GM12865 (cell line): ENCODE data around the gene OR2AK2.

ENCODE experiments used
- DNase-seq: peaks from one replicate; pipeline ENCODE4 v3.0.0; 2010; ENCODE audit warnings: low read depth
- H3K4me3 ChIP-seq: 2 replicates; pipeline ENCODE4 v1.5.1; 2011; ENCODE audit warnings: mild to moderate bottlenecking, low read depth, low read length, control low read depth
- CTCF ChIP-seq: IDR thresholded peaks from 2 replicates; pipeline ENCODE4 v1.5.1; 2011; ENCODE audit warnings: low read length, control low read depth, low read depth, inconsistent platforms; ENCODE audit not compliant: insufficient read depth; ENCODE audit errors: missing control alignments

The OR2AK2 gene

DNA sequence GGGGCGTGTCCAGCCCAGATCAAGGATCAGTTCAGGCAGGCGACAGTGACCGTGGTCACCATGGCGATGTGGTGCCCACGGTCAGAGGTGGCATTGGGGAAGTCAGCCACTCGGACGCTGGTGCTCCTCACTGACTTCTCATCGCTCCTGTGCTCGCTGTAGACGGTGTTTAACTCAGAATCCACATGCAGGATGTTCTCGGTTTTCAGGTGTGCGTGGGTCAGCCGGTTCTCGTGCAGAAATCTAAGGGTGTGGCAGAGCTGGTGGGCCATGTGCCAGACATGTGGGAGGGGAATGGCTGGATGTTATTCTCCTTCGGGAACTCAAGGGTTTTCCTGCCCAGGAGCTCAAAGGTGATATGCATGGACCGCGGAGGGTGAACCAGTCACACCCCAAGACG is 28.6 kb upstream of the OR2AK2 start:
- DNase-seq, result no peak
- no peak for TF ChIP-seq CTCF
- no peak overlapping the region for H3K4me3 ChIP-seq

DNA sequence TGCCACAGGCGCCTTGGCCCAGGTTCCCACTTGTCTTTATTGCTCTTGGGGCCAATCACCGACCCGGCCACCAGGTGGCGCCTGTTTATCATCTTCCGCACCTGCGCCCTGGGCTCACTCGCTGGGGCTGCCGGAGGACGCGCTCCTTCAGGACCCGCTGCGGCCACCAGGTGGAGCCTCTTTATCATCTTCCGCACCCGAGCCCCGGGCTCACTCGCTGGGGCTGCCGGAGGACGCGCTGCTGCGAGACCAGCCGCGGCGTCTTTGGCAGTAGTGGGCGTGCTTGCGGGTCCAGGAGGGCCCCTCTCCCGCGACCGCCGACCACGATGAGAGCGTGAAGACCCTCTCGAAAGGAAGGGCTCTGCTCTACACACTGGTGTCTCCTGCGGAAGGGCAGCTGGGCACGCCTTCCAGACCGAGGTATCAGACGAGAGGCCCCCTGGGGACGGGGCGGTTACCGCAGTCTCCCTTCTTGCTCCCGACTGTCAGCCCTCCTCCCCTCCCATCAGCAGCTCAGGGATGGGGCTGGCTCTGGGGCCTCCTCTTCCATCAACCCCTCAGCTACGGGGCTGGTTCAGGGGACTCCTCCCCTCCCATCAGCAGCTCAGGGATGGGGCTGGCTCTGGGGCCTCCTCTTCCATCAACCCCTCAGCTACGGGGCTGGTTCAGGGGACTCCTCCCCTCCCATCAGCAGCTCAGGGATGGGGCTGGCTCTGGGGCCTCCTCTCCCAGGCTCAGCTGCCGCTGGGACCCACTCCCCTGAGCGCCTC is 27.9 kb upstream of the OR2AK2 start:
- peak; percentile 93 for TF ChIP-seq CTCF
- peak overlapping the region; percentile 43 for H3K4me3 ChIP-seq
- DNase-seq, result peak; percentile 95

DNA sequence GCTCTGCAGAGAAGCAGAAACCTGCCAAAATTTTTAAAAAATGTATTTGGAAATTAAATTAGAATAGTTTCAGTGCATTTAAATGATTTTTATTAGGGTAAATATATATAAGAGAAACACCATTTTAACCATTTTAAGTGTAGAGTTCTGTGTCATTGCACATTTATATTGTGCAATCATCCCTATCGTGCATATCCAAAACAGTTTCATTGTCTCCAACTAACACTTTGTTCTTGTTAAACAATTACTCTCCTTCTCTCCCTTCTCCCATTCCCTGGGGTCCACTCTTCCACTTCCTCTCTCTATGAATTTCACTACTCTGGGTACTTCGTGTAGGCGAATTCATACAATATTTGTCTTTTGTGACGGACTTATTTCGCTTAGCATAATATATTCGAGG is 22.4 kb upstream of the OR2AK2 start:
- no peak overlapping the region for H3K4me3 ChIP-seq
- no peak for DNase-seq
- TF ChIP-seq CTCF, result no peak

DNA sequence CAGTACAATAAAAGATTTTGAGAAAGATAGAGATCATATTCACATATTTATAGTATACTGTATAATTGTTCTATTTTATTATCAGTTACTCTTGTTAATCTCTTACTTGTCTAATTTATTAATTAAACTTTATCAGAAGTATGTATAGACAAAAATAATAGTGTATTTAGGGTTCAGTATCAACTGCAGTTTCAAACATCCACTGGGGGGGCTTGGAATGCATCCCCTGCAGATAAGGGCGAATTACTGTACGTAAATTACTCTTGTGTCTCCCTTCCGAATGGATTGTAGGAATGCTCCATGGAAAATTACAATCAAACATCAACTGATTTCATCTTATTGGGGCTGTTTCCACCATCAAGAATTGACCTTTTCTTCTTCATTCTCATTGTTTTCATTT is 16.5 kb upstream of the OR2AK2 start, which contains the start of gene OR2L8:
Gene OR2L8, plus strand, starts transcription at position 301 of the 400 bp plus-strand sequence. Its CDS starts 0 bp downstream, at position 301.
- H3K4me3 ChIP-seq, result no peak within 1 kb of the TSS
- no peak for DNase-seq
- TF ChIP-seq CTCF, result no peak

GRCh38 chr1:247953408-247953807 is 11.6 kb upstream of the OR2AK2 start:
- H3K4me3 ChIP-seq, result no peak overlapping the region
- no peak for DNase-seq
- TF ChIP-seq CTCF, result no peak

DNA sequence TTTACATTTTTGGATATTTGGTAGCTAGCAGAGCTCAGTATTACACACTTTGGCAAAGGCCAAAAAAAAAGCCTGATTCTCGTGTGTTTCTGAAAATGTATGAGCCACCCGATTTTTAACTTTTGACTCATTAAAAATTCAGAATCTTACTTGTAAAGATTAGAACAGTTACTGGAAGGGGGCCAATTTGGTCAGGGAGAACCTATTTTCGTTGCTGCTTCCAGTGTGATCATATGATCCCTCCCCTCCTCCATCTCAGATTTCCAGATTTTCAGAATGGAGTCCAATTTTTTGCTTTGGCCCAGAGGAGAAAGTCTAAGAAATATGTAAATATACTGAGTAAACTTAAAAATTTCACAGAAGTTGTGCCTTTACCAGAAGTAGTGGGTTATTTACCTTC is 3.2 kb upstream of the OR2AK2 start:
- DNase-seq, result no peak
- no peak overlapping the region for H3K4me3 ChIP-seq
- TF ChIP-seq CTCF, result no peak
